ENCODE data around the gene RPGR. TPM values are rescaled to one million over a fixed set of nuclear protein-coding genes. Genes with fewer than 3 reads are reported as not detected.

The RPGR gene
- polyA plus RNA-seq, 3 donors: 4.3 to 10.9 (median 5.1) TPM

DNA sequence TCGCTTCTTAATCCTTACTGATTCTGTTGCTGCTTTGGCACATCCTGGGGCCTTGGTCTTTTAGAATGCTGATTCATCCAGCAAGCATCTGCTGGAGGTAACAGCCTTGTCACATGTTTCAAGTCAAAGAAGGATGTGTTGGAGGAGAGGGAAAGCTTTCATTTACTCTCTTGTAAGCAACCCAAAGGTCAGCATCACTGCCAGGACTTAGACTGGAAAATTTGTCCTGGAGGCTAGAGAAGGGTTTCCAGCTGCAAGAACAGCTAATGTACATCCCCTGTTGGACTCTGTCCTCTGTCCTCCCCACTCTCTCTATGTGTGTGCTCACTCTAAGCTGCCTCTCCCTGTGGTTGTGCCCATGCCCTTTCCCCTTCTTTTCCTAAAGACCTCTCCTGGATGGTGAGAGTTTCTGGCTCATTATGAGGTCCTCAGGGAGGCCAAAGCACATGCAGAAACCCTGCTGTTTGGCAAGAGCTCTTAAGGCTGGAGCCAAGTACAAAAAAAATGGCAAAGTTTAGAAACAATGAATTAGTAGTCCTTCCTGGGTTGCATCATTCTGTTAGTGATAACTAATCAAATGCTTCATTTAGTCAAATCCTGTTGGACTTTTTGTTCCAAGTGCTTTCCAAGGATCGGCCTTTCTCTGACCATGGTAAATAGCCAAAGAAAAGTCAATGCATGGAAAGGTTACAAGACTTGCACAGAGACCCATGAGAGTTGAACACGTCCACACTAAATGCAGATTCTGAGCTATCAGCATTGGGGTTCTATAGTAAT lies 93.2 kb downstream of the RPGR start:
- no peak overlapping the region for H2AFZ ChIP-seq (ENCODE audit: insufficient read depth, low read depth, low read length, poor library complexity, severe bottlenecking)
- peaks cover 0 to 6% (median 0%) of the 10 kb centered on the region in 7 donors for H3K9me3 Mint-ChIP-seq
- no peak overlapping the region for H3K27ac ChIP-seq (ENCODE audit: low read depth in 1 of 2, low read length in 2 of 2)
- H3K9ac ChIP-seq (ENCODE audit: insufficient read depth, low read length, poor library complexity, severe bottlenecking): no peak overlapping the region
- 100% methylated on average over 1 of the region's 3 CpGs for WGBS (ENCODE audit: insufficient coverage)
- no peaks in the 10 kb centered on the region for H3K36me3 Mint-ChIP-seq
- no peaks in the 10 kb centered on the region for H3K4me1 ChIP-seq (ENCODE audit: control insufficient read depth in 1 of 2, insufficient read depth in 2 of 2, low read length in 2 of 2)
- peak overlapping the region in 1 of 7 donors; percentile 4 for H3K27ac Mint-ChIP-seq
- no peaks in the 10 kb centered on the region for H3K9me3 ChIP-seq (replicated peaks in 1 of 2; ENCODE audit: control insufficient read depth in 1 of 2, insufficient read depth in 1 of 2, low read length in 2 of 2)
- no peak overlapping the region for H3K4me3 ChIP-seq (replicated peaks in 1 of 3; ENCODE audit: low read depth in 2 of 3, low read length in 3 of 3)
- no peaks in the 10 kb centered on the region for H4K20me1 ChIP-seq (ENCODE audit: insufficient read depth, low read length)
- no peak overlapping the region for H3K4me3 Mint-ChIP-seq
- peaks cover 0 to 2% (median 1%) of the 10 kb centered on the region in 3 donors for H3K27me3 Mint-ChIP-seq (ENCODE audit: low read depth in 3 of 3)
- no peaks in the 10 kb centered on the region for H3K27me3 ChIP-seq (ENCODE audit: control insufficient read depth in 2 of 2, insufficient read depth in 2 of 2, low read length in 2 of 2)
- peaks cover 5% of the 10 kb centered on the region for H3K4me1 Mint-ChIP-seq
- TF ChIP-seq, protein P1, sequence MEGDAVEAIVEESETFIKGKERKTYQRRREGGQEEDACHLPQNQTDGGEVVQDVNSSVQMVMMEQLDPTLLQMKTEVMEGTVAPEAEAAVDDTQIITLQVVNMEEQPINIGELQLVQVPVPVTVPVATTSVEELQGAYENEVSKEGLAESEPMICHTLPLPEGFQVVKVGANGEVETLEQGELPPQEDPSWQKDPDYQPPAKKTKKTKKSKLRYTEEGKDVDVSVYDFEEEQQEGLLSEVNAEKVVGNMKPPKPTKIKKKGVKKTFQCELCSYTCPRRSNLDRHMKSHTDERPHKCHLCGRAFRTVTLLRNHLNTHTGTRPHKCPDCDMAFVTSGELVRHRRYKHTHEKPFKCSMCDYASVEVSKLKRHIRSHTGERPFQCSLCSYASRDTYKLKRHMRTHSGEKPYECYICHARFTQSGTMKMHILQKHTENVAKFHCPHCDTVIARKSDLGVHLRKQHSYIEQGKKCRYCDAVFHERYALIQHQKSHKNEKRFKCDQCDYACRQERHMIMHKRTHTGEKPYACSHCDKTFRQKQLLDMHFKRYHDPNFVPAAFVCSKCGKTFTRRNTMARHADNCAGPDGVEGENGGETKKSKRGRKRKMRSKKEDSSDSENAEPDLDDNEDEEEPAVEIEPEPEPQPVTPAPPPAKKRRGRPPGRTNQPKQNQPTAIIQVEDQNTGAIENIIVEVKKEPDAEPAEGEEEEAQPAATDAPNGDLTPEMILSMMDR (IDR thresholded peaks at IDR 0.05): no peak
- intact Hi-C loops (cut with micrococcal nuclease): no loop called here
- no peak overlapping the region for H3K4me2 ChIP-seq (replicated peaks; ENCODE audit: extremely low read depth, low read length, poor library complexity, severe bottlenecking)
- no peaks in the 10 kb centered on the region for H3K36me3 ChIP-seq (replicated peaks in 1 of 2; ENCODE audit: control insufficient read depth in 1 of 2, insufficient read depth in 2 of 2, low read length in 2 of 2)
- no peak for DNase-seq
- no peaks in the 10 kb centered on the region for H3K79me2 ChIP-seq (ENCODE audit: insufficient read depth, low read length)

DNA sequence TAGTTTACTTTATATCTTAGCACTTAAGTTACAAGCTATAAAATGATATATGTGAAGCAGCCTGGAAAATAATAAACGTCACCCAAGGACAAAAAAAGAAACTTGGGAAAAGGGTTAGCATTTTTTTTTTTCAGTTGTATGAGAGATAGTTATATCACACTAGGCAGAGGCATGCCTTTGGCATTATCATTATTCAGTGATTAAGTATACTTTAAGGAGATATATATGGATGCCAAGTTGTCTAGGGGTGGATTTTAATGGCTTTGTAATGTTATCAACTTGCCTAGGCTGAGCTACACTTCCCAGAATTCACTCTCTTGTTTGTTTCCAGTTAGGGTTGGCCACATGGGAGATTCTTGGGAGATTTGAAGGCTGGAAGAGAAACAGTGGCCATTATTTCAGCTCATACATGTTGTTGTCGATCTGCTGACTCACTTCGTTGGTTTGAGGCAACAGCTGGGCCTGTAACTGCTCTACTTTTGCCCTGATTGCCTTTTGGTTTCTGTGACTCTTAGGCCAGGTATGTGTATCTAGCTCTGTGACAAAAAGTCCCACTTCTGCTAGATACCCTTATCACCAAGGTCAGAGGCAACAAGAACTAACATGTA lies 95.1 kb downstream of the RPGR start:
- WGBS (ENCODE audit: insufficient coverage): no CpG with 5 or more reads among the region's 3 CpGs
- Mint-ChIP-seq H3K27me3 (ENCODE audit: low read depth in 3 of 3) (peaks cover 0 to 1% (median 0%) of the 10 kb centered on the region in 3 donors), H3K9me3 (peaks cover 0 to 4% (median 0%) of the 10 kb centered on the region in 7 donors), H3K36me3 (no peaks in the 10 kb centered on the region), H3K4me3 (no peak overlapping the region), H3K27ac (no peak overlapping the region), H3K4me1 (peaks cover 5% of the 10 kb centered on the region)
- H2AFZ ChIP-seq (ENCODE audit: insufficient read depth, low read depth, low read length, poor library complexity, severe bottlenecking): no peak overlapping the region
- no peak overlapping the region for H3K4me2 ChIP-seq (replicated peaks; ENCODE audit: extremely low read depth, low read length, poor library complexity, severe bottlenecking)
- H3K9me3 ChIP-seq (replicated peaks in 1 of 2; ENCODE audit: control insufficient read depth in 1 of 2, insufficient read depth in 1 of 2, low read length in 2 of 2): no peaks in the 10 kb centered on the region
- no peaks in the 10 kb centered on the region for H3K36me3 ChIP-seq (replicated peaks in 1 of 2; ENCODE audit: control insufficient read depth in 1 of 2, insufficient read depth in 2 of 2, low read length in 2 of 2)
- no peaks in the 10 kb centered on the region for H3K4me1 ChIP-seq (ENCODE audit: control insufficient read depth in 1 of 2, insufficient read depth in 2 of 2, low read length in 2 of 2)
- H3K27me3 ChIP-seq (ENCODE audit: control insufficient read depth in 2 of 2, insufficient read depth in 2 of 2, low read length in 2 of 2): no peaks in the 10 kb centered on the region
- H3K79me2 ChIP-seq (ENCODE audit: insufficient read depth, low read length): no peaks in the 10 kb centered on the region
- H3K9ac ChIP-seq (ENCODE audit: insufficient read depth, low read length, poor library complexity, severe bottlenecking): no peak overlapping the region
- no peak overlapping the region for H3K27ac ChIP-seq (ENCODE audit: low read depth in 1 of 2, low read length in 2 of 2)
- intact Hi-C loops (cut with micrococcal nuclease): no loop called here
- TF ChIP-seq, protein P1 (IDR thresholded peaks at IDR 0.05): no peak
- H3K4me3 ChIP-seq (replicated peaks in 1 of 3; ENCODE audit: low read depth in 2 of 3, low read length in 3 of 3): no peak overlapping the region
- H4K20me1 ChIP-seq (ENCODE audit: insufficient read depth, low read length): no peaks in the 10 kb centered on the region
- DNase-seq: no peak

Measured in CD14-positive monocyte (primary cell).